Esophagus squamous epithelium (tissue), 5 donors: ENCODE data around the gene SLC25A34. TPM values are rescaled to one million over a fixed set of nuclear protein-coding genes. Genes with fewer than 3 reads are reported as not detected.

Experiments
- DNase-seq: peaks from one replicate; lab custom pipeline; 2025; lab: John Stamatoyannopoulos, UW
- H3K27ac ChIP-seq, 4 donors: fragments of 200-600 bp; sonication (generic); one replicate each; pipeline ENCODE4 v1.5.1; 2016 to 2019; ENCODE audit warnings: mild to moderate bottlenecking in 1 of 4
- H3K27me3 ChIP-seq, 4 donors: fragments of 200-600 bp; sonication (generic); 1 replicate in 3 of 4; 2 replicates in 1 of 4; pipeline versions ENCODE4 v1.5.1 to v1.6.0; 2017 to 2021; ENCODE audit warnings: antibody characterized with exemption in 1 of 4
- H3K36me3 ChIP-seq, 3 donors: fragments of 200-600 bp; sonication (generic); one replicate each; pipeline ENCODE4 v1.5.1; 2016 to 2019
- H3K4me1 ChIP-seq, 3 donors: fragments of 200-600 bp; sonication (generic); one replicate each; pipeline ENCODE4 v1.5.1; 2017 to 2019
- H3K4me3 ChIP-seq, 4 donors: fragments of 200-600 bp; sonication (generic); 1 replicate in 3 of 4; 2 replicates in 1 of 4; pipeline ENCODE4 v1.5.1; 2016 to 2019; ENCODE audit warnings: mild to moderate bottlenecking in 2 of 4, moderate library complexity in 1 of 4
- H3K9me3 ChIP-seq, 3 donors: fragments of 200-600 bp; sonication (generic); one replicate each; pipeline ENCODE4 v1.5.1; 2016 to 2019
- CTCF ChIP-seq, 6 experiments: fragments of 450-650 bp in 4 of 6; fragments of 200-600 bp in 2 of 6; sonication (generic) in 2 of 6; IDR thresholded peaks; one replicate each; pipeline ENCODE4 v1.5.1; 2016 to 2019; ENCODE audit warnings: antibody characterized with exemption in 6 of 6, mild to moderate bottlenecking in 4 of 6, moderate library complexity in 4 of 6
- POLR2A ChIP-seq, 4 donors: fragments of 450-650 bp; IDR thresholded peaks; one replicate each; pipeline ENCODE4 v1.6.1; 2017; ENCODE audit warnings: antibody characterized with exemption in 4 of 4, mild to moderate bottlenecking in 4 of 4, moderate library complexity in 3 of 4
- WGBS, 2 donors: methylation state at CpG; one replicate each; pipeline ENCODE4 v1.1.5; 2018; 5-methylcytosine and 5-hydroxymethylcytosine counted together
- intact Hi-C: fragments of 100-400 bp; cut with DNase I; formaldehyde crosslinking; loops from one replicate; pipeline ENCODE4 v1.15.0; 2022
- total RNA-seq, 4 donors: library from RNA; depleted of rRNA; stranded (reverse); fragments of >200 nt; gene quantifications; one replicate each; pipeline ENCODE4 v1.1.0, GENCODE V29; 2016
- donor health status: DM: yes; HTN: yes; CAD: no.

SLC25A34 gene
- total RNA-seq, 4 donors from 2014 or later = 0.44 to 1.1 (median 0.83) TPM

GRCh38 chr1:15760520-15761211, 24.6 kb downstream of the SLC25A34 start:
- Histone ChIP-seq H3K4me1 (peaks cover 50 to 87% (median 57%) of the 10 kb centered on the region in 3 donors), H3K27me3 (peaks cover 0 to 37% (median 1%) of the 10 kb centered on the region in 4 donors), H3K27ac (peak overlapping the region; percentile 3 to 87 (median 74)), H3K9me3 (no peaks in the 10 kb centered on the region), H3K4me3 (peak overlapping the region in 3 of 4 donors; percentile 13 to 85 (median 19)), H3K36me3 (peaks cover 0 to 6% (median 0%) of the 10 kb centered on the region in 3 donors)
- intact Hi-C loops = no loop called here
- 32% methylated on average over 10 of the region's 12 CpGs; no CpG with 5 or more reads in 1 of the 2 donors for WGBS, 2 donors
- no peak for DNase-seq
- TF ChIP-seq CTCF (IDR thresholded peaks at IDR 0.05) (no peak), POLR2A (IDR thresholded peaks at IDR 0.05) (no peak)

- H3K9me3 ChIP-seq = no peaks in the 10 kb centered on the region
- TF ChIP-seq POLR2A (IDR thresholded peaks at IDR 0.05) = no peak
- no peak for TF ChIP-seq CTCF (IDR thresholded peaks at IDR 0.05)
- H3K36me3 ChIP-seq = peaks cover 0 to 6% (median 0%) of the 10 kb centered on the region in 3 donors
- H3K4me1 ChIP-seq = peaks cover 44 to 87% (median 55%) of the 10 kb centered on the region in 3 donors
- intact Hi-C loops = no loop called here
- peak overlapping the region in 2 of 4 donors; percentile 19 to 51 for H3K4me3 ChIP-seq
- peaks cover 0 to 37% (median 1%) of the 10 kb centered on the region in 4 donors for H3K27me3 ChIP-seq
- H3K27ac ChIP-seq = peak overlapping the region; percentile 25 to 87 (median 74)
- DNase-seq = no peak
- WGBS, 2 donors = 52 to 60% methylated on average over 8 of the region's 8 CpGs
These were observed 25.5 kb downstream of the SLC25A34 start for GRCh38 chr1:15761366-15762128.

DNA sequence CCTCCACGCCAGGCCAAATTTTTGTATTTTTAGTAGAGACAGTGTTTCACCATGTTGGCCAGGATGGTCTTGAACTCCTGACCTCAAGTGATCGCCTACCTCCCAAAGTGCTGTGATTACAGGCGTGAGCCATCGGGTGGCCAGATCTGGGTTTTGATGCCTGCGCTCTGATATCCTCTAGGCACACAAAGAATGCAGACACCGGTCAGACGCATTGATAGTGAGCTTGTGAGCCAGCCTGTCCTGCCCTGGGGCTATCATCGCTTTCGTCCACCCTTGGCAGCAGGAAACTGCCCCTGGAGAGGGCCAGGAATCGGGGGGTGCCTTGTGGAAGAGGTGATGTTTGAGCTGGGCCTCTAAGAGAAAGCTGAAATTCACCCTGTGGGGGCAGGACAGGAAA, 26.5 kb downstream of the SLC25A34 start:
- H3K9me3 ChIP-seq = no peaks in the 10 kb centered on the region
- peaks cover 0 to 33% (median 1%) of the 10 kb centered on the region in 4 donors for H3K27me3 ChIP-seq
- peaks cover 40 to 84% (median 45%) of the 10 kb centered on the region in 3 donors for H3K4me1 ChIP-seq
- TF ChIP-seq CTCF (IDR thresholded peaks at IDR 0.05) (no peak), POLR2A (IDR thresholded peaks at IDR 0.05) (no peak)
- no peak for DNase-seq
- H3K27ac ChIP-seq = no peak overlapping the region
- intact Hi-C loops = no loop called here
- peaks cover 0 to 12% (median 0%) of the 10 kb centered on the region in 3 donors for H3K36me3 ChIP-seq
- WGBS, 2 donors = 77 to 90% methylated on average over 2 to 10 of the region's 10 CpGs
- no peak overlapping the region for H3K4me3 ChIP-seq

GRCh38 chr1:15764269-15764764, 28.3 kb downstream of the SLC25A34 start:
- TF ChIP-seq CTCF (IDR thresholded peaks at IDR 0.05) = no peak
- TF ChIP-seq POLR2A (IDR thresholded peaks at IDR 0.05) = peak in 1 of 4 donors; percentile 25
- H3K9me3 ChIP-seq = no peaks in the 10 kb centered on the region
- no peak for DNase-seq
- peaks cover 0 to 15% (median 1%) of the 10 kb centered on the region in 4 donors for H3K27me3 ChIP-seq
- WGBS, 2 donors = 25 to 60% methylated on average over 2 to 7 of the region's 10 CpGs
- H3K4me3 ChIP-seq = no peak overlapping the region
- intact Hi-C loops = no loop called here
- peak overlapping the region; percentile 76 to 89 (median 85) for H3K27ac ChIP-seq
- H3K36me3 ChIP-seq = peaks cover 0 to 30% (median 4%) of the 10 kb centered on the region in 3 donors
- H3K4me1 ChIP-seq = peaks cover 27 to 76% (median 36%) of the 10 kb centered on the region in 3 donors
